Measurements from ENCODE around the gene PCSK6.

Gene PCSK6

GRCh38 chr15:101498717-101499480, 9.4 kb upstream of the PCSK6 start:
- DNase-seq (ENCODE audit: low read depth) = no peak

GRCh38 chr15:101498076-101498716, 8.7 kb upstream of the PCSK6 start:
- no peak for DNase-seq (ENCODE audit: low read depth)

GRCh38 chr15:101497484-101498034, 8.1 kb upstream of the PCSK6 start:
- DNase-seq (ENCODE audit: low read depth) = no peak

GRCh38 chr15:101497017-101497416, 7.5 kb upstream of the PCSK6 start:
- no peak for DNase-seq (ENCODE audit: low read depth)

- DNase-seq (ENCODE audit: low read depth) = no peak
Observed at GRCh38 chr15:101496198-101496986, 6.9 kb upstream of the PCSK6 start.

GRCh38 chr15:101495334-101496197, 6.1 kb upstream of the PCSK6 start:
- DNase-seq (ENCODE audit: low read depth) = no peak

- DNase-seq (ENCODE audit: low read depth) = no peak
Observed at GRCh38 chr15:101494251-101494796, 4.8 kb upstream of the PCSK6 start.

- no peak for DNase-seq (ENCODE audit: low read depth)
Observed at GRCh38 chr15:101492766-101493692, 3.5 kb upstream of the PCSK6 start.

- DNase-seq (ENCODE audit: low read depth) = no peak
Observed at GRCh38 chr15:101491734-101492640, 2.5 kb upstream of the PCSK6 start.

GRCh38 chr15:101490922-101491733, 1.6 kb upstream of the PCSK6 start:
- no peak for DNase-seq (ENCODE audit: low read depth)

GRCh38 chr15:101490408-101490891, 943 bp upstream of the PCSK6 start:
- DNase-seq (ENCODE audit: low read depth) = no peak

GRCh38 chr15:101489237-101489598, 289 bp downstream of the PCSK6 start:
- no peak for DNase-seq (ENCODE audit: low read depth)

- no peak for DNase-seq (ENCODE audit: low read depth)
Observed at GRCh38 chr15:101488300-101489164, 975 bp downstream of the PCSK6 start.

GRCh38 chr15:101486696-101487459, 2.6 kb downstream of the PCSK6 start:
- DNase-seq (ENCODE audit: low read depth) = no peak

GRCh38 chr15:101483462-101483861, 6.0 kb downstream of the PCSK6 start:
- DNase-seq (ENCODE audit: low read depth) = no peak

All from stimulated activated CD8-positive, alpha-beta memory T cell treated with anti-CD3 and anti-CD28 coated beads, Interleukin-15, amount 100 ng/mL, for 1 hour (primary cell).